ENCODE results near the gene ANXA3. TPM values are rescaled to one million over a fixed set of nuclear protein-coding genes. Genes with fewer than 3 reads are reported as not detected.

Gene ANXA3
- polyA plus RNA-seq, 3 donors: 0.31 to 0.64 (median 0.55) TPM

DNA sequence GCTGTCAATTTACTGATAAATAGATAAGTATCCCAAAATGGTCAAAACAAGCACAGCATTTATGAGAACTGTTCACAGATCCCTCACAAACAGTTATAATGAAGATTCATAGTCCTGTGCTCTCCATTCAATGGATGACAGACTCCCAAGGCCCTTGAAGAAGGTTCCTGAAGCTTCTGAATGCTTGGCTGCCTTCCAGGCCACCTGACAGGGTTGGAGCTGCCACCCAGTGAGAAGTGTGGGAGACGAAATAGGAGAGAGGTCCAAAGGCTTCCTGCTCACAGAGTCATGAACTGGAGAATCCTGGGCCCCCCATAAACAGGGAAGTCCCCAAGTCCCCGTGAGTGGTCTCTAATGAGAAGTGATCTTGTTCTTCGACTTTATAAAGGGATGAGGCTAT is 26.0 kb upstream of the ANXA3 start:
- Mint-ChIP-seq H3K27ac (no peak overlapping the region), H3K4me3 (no peak overlapping the region), H3K4me1 (no peaks in the 10 kb centered on the region), H3K36me3 (no peaks in the 10 kb centered on the region), H3K9me3 (peaks cover 0 to 1% (median 0%) of the 10 kb centered on the region in 7 donors), H3K27me3 (ENCODE audit: low read depth in 3 of 3) (peaks cover 0 to 1% (median 0%) of the 10 kb centered on the region in 3 donors)
- H3K4me2 ChIP-seq (replicated peaks; ENCODE audit: extremely low read depth, low read length, poor library complexity, severe bottlenecking): no peak overlapping the region
- no peaks in the 10 kb centered on the region for H3K27me3 ChIP-seq (ENCODE audit: control insufficient read depth in 2 of 2, insufficient read depth in 2 of 2, low read length in 2 of 2)
- no peaks in the 10 kb centered on the region for H3K36me3 ChIP-seq (replicated peaks in 1 of 2; ENCODE audit: control insufficient read depth in 1 of 2, insufficient read depth in 2 of 2, low read length in 2 of 2)
- DNase-seq: no peak
- intact Hi-C loops (cut with micrococcal nuclease): no loop called here
- H3K9ac ChIP-seq (ENCODE audit: insufficient read depth, low read length, poor library complexity, severe bottlenecking): no peak overlapping the region
- TF ChIP-seq, protein P1, sequence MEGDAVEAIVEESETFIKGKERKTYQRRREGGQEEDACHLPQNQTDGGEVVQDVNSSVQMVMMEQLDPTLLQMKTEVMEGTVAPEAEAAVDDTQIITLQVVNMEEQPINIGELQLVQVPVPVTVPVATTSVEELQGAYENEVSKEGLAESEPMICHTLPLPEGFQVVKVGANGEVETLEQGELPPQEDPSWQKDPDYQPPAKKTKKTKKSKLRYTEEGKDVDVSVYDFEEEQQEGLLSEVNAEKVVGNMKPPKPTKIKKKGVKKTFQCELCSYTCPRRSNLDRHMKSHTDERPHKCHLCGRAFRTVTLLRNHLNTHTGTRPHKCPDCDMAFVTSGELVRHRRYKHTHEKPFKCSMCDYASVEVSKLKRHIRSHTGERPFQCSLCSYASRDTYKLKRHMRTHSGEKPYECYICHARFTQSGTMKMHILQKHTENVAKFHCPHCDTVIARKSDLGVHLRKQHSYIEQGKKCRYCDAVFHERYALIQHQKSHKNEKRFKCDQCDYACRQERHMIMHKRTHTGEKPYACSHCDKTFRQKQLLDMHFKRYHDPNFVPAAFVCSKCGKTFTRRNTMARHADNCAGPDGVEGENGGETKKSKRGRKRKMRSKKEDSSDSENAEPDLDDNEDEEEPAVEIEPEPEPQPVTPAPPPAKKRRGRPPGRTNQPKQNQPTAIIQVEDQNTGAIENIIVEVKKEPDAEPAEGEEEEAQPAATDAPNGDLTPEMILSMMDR (IDR thresholded peaks at IDR 0.05): no peak
- H3K27ac ChIP-seq (ENCODE audit: low read depth in 1 of 2, low read length in 2 of 2): no peak overlapping the region
- H3K4me1 ChIP-seq (ENCODE audit: control insufficient read depth in 1 of 2, insufficient read depth in 2 of 2, low read length in 2 of 2): no peaks in the 10 kb centered on the region
- WGBS (ENCODE audit: insufficient coverage): 50% methylated on average over 2 of the region's 3 CpGs
- H2AFZ ChIP-seq (ENCODE audit: insufficient read depth, low read depth, low read length, poor library complexity, severe bottlenecking): no peak overlapping the region
- no peaks in the 10 kb centered on the region for H3K9me3 ChIP-seq (replicated peaks in 1 of 2; ENCODE audit: control insufficient read depth in 1 of 2, insufficient read depth in 1 of 2, low read length in 2 of 2)
- no peaks in the 10 kb centered on the region for H4K20me1 ChIP-seq (ENCODE audit: insufficient read depth, low read length)
- no peak overlapping the region for H3K4me3 ChIP-seq (replicated peaks in 1 of 3; ENCODE audit: low read depth in 2 of 3, low read length in 3 of 3)
- H3K79me2 ChIP-seq (ENCODE audit: insufficient read depth, low read length): no peaks in the 10 kb centered on the region

DNA sequence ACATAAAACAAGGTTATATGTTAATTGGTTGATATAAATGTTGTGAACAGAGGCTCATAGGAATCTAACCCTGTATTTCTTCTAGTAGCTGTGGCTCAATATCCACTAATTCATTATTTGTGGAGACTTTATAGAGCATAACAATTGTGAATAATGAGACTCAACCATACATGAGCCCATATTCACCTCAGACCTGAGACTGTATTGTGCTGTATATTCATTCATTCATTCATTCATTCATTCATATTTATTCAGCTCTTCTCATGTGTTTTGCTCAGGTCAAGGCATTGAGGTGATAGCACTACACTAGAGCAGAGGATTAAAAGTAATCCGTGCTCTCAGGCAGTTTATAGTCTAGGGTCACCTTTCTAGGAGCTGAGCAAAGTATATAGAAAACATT is 24.5 kb upstream of the ANXA3 start:
- Histone ChIP-seq H2AFZ (ENCODE audit: insufficient read depth, low read depth, low read length, poor library complexity, severe bottlenecking) (no peak overlapping the region), H3K9ac (ENCODE audit: insufficient read depth, low read length, poor library complexity, severe bottlenecking) (no peak overlapping the region), H4K20me1 (ENCODE audit: insufficient read depth, low read length) (no peaks in the 10 kb centered on the region), H3K27me3 (ENCODE audit: control insufficient read depth in 2 of 2, insufficient read depth in 2 of 2, low read length in 2 of 2) (no peaks in the 10 kb centered on the region), H3K4me2 (replicated peaks; ENCODE audit: extremely low read depth, low read length, poor library complexity, severe bottlenecking) (no peak overlapping the region), H3K36me3 (replicated peaks in 1 of 2; ENCODE audit: control insufficient read depth in 1 of 2, insufficient read depth in 2 of 2, low read length in 2 of 2) (no peaks in the 10 kb centered on the region), H3K9me3 (replicated peaks in 1 of 2; ENCODE audit: control insufficient read depth in 1 of 2, insufficient read depth in 1 of 2, low read length in 2 of 2) (no peaks in the 10 kb centered on the region), H3K27ac (ENCODE audit: low read depth in 1 of 2, low read length in 2 of 2) (no peak overlapping the region), H3K79me2 (ENCODE audit: insufficient read depth, low read length) (no peaks in the 10 kb centered on the region), H3K4me1 (ENCODE audit: control insufficient read depth in 1 of 2, insufficient read depth in 2 of 2, low read length in 2 of 2) (no peaks in the 10 kb centered on the region), H3K4me3 (replicated peaks in 1 of 3; ENCODE audit: low read depth in 2 of 3, low read length in 3 of 3) (no peak overlapping the region)
- intact Hi-C loops (cut with micrococcal nuclease): no loop called here
- Mint-ChIP-seq H3K27me3 (ENCODE audit: low read depth in 3 of 3) (peaks cover 0 to 1% (median 0%) of the 10 kb centered on the region in 3 donors), H3K4me1 (peaks cover 3% of the 10 kb centered on the region), H3K27ac (no peak overlapping the region), H3K9me3 (peaks cover 0 to 6% (median 0%) of the 10 kb centered on the region in 7 donors), H3K4me3 (no peak overlapping the region), H3K36me3 (no peaks in the 10 kb centered on the region)
- TF ChIP-seq, protein P1 (IDR thresholded peaks at IDR 0.05): no peak
- DNase-seq: no peak
- WGBS (ENCODE audit: insufficient coverage): no CpG with 5 or more reads among the region's 1 CpG
